GM21723 (cell line): ENCODE data around the gene PHLPP1.
"Not testable (repeated sequence)": the region's sequence is repeated elsewhere in the genome, so short reads cannot be mapped to it uniquely, and the experiment has no call there.

ENCODE experiments used
- ATAC-seq: cut with Tn5 transposase; IDR thresholded peaks from one replicate; pipeline ENCODE4 v1.9.1; 2021; ENCODE audit warnings: mild to moderate bottlenecking, moderate library complexity; ENCODE audit not compliant: unreplicated experiment

PHLPP1 gene

GRCh38 chr18:62880034-62880433 is 164.7 kb downstream of the PHLPP1 start:
- ATAC-seq: no peak

GRCh38 chr18:62880673-62881364 is 165.5 kb downstream of the PHLPP1 start:
- no peak for ATAC-seq

- no peak for ATAC-seq
These were observed 166.2 kb downstream of the PHLPP1 start for GRCh38 chr18:62881509-62882016.

GRCh38 chr18:62883937-62884735 is 168.8 kb downstream of the PHLPP1 start:
- ATAC-seq: no peak

- ATAC-seq: no peak
These were observed 170.5 kb downstream of the PHLPP1 start for GRCh38 chr18:62885804-62886203.

GRCh38 chr18:62894681-62895390 is 179.5 kb downstream of the PHLPP1 start:
- ATAC-seq: no peak

GRCh38 chr18:62897153-62897552 is 181.8 kb downstream of the PHLPP1 start:
- ATAC-seq: no peak

GRCh38 chr18:62898359-62898758 is 183.0 kb downstream of the PHLPP1 start:
- peak; percentile 80 for ATAC-seq

- no peak for ATAC-seq
These were observed 184.2 kb downstream of the PHLPP1 start for GRCh38 chr18:62899534-62899933.

- no peak for ATAC-seq
These were observed 185.0 kb downstream of the PHLPP1 start for GRCh38 chr18:62900132-62900883.

GRCh38 chr18:62902776-62903175 is 187.4 kb downstream of the PHLPP1 start:
- ATAC-seq: no peak

GRCh38 chr18:62904396-62905285 is 189.3 kb downstream of the PHLPP1 start:
- no peak for ATAC-seq

GRCh38 chr18:62912885-62913284 is 197.5 kb downstream of the PHLPP1 start:
- ATAC-seq: no peak

GRCh38 chr18:62913824-62914223 is 198.5 kb downstream of the PHLPP1 start:
- ATAC-seq: not testable (repeated sequence)

GRCh38 chr18:62914871-62915392 is 199.6 kb downstream of the PHLPP1 start:
- no peak for ATAC-seq

- no peak for ATAC-seq
These were observed 203.0 kb downstream of the PHLPP1 start for GRCh38 chr18:62918361-62918760.

- no peak for ATAC-seq
These were observed 203.9 kb downstream of the PHLPP1 start for GRCh38 chr18:62919109-62919838.

- no peak for ATAC-seq
These were observed 209.8 kb downstream of the PHLPP1 start for GRCh38 chr18:62925031-62925688.
